Measurements from ENCODE around the gene CCNG1.

The CCNG1 gene

GRCh38 chr5:163489745-163490075, 52.3 kb downstream of the CCNG1 start:
- DNase-seq (ENCODE audit: low read depth): no peak

All from activated T-cell treated with anti-CD3 and anti-CD28 coated beads for 48 hours (primary cell).